KMS-11 (cell line): ENCODE results near the gene SLIT1.

Experiments used
- H2AFZ ChIP-seq: fragments of 200-600 bp; sonication (generic); 2 replicates; pipeline ENCODE4 v1.6.1; 2016; ENCODE audit warnings: antibody characterized with exemption, mixed run types, low read depth
- H3K27ac ChIP-seq: fragments of 200-600 bp; sonication (generic); 2 replicates; pipeline ENCODE4 v1.6.1; 2016; ENCODE audit warnings: mild to moderate bottlenecking, mixed run types
- H3K27me3 ChIP-seq: fragments of 200-600 bp; sonication (generic); 2 replicates; pipeline ENCODE4 v1.6.1; 2017; ENCODE audit warnings: mild to moderate bottlenecking, low read depth, mixed run types, moderate library complexity; ENCODE audit not compliant: insufficient read depth
- H3K36me3 ChIP-seq: fragments of 200-600 bp; sonication (generic); 2 replicates; pipeline ENCODE4 v1.6.1; 2017; ENCODE audit warnings: mild to moderate bottlenecking, mixed run types; ENCODE audit not compliant: insufficient read depth
- H3K4me1 ChIP-seq: fragments of 200-600 bp; sonication (generic); 2 replicates; pipeline ENCODE4 v1.6.1; 2016; ENCODE audit warnings: mild to moderate bottlenecking, low read depth, mixed run types; ENCODE audit not compliant: poor library complexity, severe bottlenecking
- H3K4me2 ChIP-seq: fragments of 200-600 bp; sonication (generic); 2 replicates; pipeline ENCODE4 v1.7.0; 2016; ENCODE audit warnings: mild to moderate bottlenecking, mixed run types
- H3K4me3 ChIP-seq: fragments of 200-600 bp; sonication (generic); IDR thresholded peaks from 2 replicates; pipeline ENCODE4 v1.6.1; 2017; ENCODE audit warnings: low read depth, low read length, mixed read lengths; ENCODE audit not compliant: insufficient read depth
- H3K79me2 ChIP-seq: fragments of 200-600 bp; sonication (generic); 2 replicates; pipeline ENCODE4 v1.6.1; 2016; ENCODE audit warnings: low read depth, mixed run types; ENCODE audit not compliant: insufficient read depth
- H3K9ac ChIP-seq: fragments of 200-600 bp; sonication (generic); 2 replicates; pipeline ENCODE4 v1.6.1; 2016; ENCODE audit warnings: mild to moderate bottlenecking, mixed run types
- H4K20me1 ChIP-seq: fragments of 200-600 bp; sonication (generic); 2 replicates; pipeline ENCODE4 v1.6.1; 2016; ENCODE audit warnings: mild to moderate bottlenecking, mixed run types; ENCODE audit not compliant: insufficient read depth
- CTCF ChIP-seq: fragments of 200-600 bp; sonication (generic); conservative IDR thresholded peaks from 2 replicates; pipeline ENCODE4 v1.6.1; 2017; ENCODE audit warnings: low read depth, mild to moderate bottlenecking, antibody characterized with exemption, low read length, moderate library complexity, mixed read lengths

The SLIT1 gene

GRCh38 chr10:96960872-96961271 is 224.9 kb downstream of the SLIT1 start:
- no peak overlapping the region for H3K27ac ChIP-seq
- H3K4me1 ChIP-seq = no peaks in the 10 kb centered on the region
- no peak overlapping the region for H3K4me3 ChIP-seq
- H3K79me2 ChIP-seq = no peaks in the 10 kb centered on the region
- no peaks in the 10 kb centered on the region for H3K36me3 ChIP-seq
- no peaks in the 10 kb centered on the region for H3K27me3 ChIP-seq
- H3K9ac ChIP-seq = no peak overlapping the region
- no peak overlapping the region for H3K4me2 ChIP-seq
- no peak for TF ChIP-seq CTCF
- H4K20me1 ChIP-seq = no peaks in the 10 kb centered on the region
- no peak overlapping the region for H2AFZ ChIP-seq

- no peak overlapping the region for H2AFZ ChIP-seq
- H3K27me3 ChIP-seq = no peaks in the 10 kb centered on the region
- H3K4me3 ChIP-seq = no peak overlapping the region
- TF ChIP-seq CTCF = no peak
- H3K79me2 ChIP-seq = no peaks in the 10 kb centered on the region
- H3K9ac ChIP-seq = no peak overlapping the region
- H4K20me1 ChIP-seq = no peaks in the 10 kb centered on the region
- H3K4me1 ChIP-seq = no peaks in the 10 kb centered on the region
- H3K36me3 ChIP-seq = no peaks in the 10 kb centered on the region
- H3K4me2 ChIP-seq = no peak overlapping the region
- no peak overlapping the region for H3K27ac ChIP-seq
Measured at GRCh38 chr10:96959733-96960132, 226.0 kb downstream of the SLIT1 start.

GRCh38 chr10:96958071-96958470 is 227.7 kb downstream of the SLIT1 start:
- Histone ChIP-seq H3K4me2 (no peak overlapping the region), H3K27me3 (no peaks in the 10 kb centered on the region), H3K79me2 (no peaks in the 10 kb centered on the region), H3K9ac (no peak overlapping the region), H3K27ac (no peak overlapping the region), H2AFZ (no peak overlapping the region), H3K4me3 (no peak overlapping the region), H4K20me1 (no peaks in the 10 kb centered on the region), H3K36me3 (no peaks in the 10 kb centered on the region), H3K4me1 (no peaks in the 10 kb centered on the region)
- TF ChIP-seq CTCF = no peak

GRCh38 chr10:96955794-96956193 is 230.0 kb downstream of the SLIT1 start:
- no peak overlapping the region for H3K9ac ChIP-seq
- H3K4me1 ChIP-seq = no peaks in the 10 kb centered on the region
- no peak overlapping the region for H3K4me2 ChIP-seq
- H3K79me2 ChIP-seq = no peaks in the 10 kb centered on the region
- H3K36me3 ChIP-seq = no peaks in the 10 kb centered on the region
- no peak overlapping the region for H2AFZ ChIP-seq
- no peaks in the 10 kb centered on the region for H4K20me1 ChIP-seq
- H3K4me3 ChIP-seq = no peak overlapping the region
- H3K27ac ChIP-seq = no peak overlapping the region
- no peaks in the 10 kb centered on the region for H3K27me3 ChIP-seq
- TF ChIP-seq CTCF = no peak

- Histone ChIP-seq H4K20me1 (no peaks in the 10 kb centered on the region), H3K79me2 (no peaks in the 10 kb centered on the region), H3K4me3 (no peak overlapping the region), H2AFZ (no peak overlapping the region), H3K4me2 (no peak overlapping the region), H3K9ac (no peak overlapping the region), H3K27ac (no peak overlapping the region), H3K27me3 (no peaks in the 10 kb centered on the region), H3K36me3 (no peaks in the 10 kb centered on the region), H3K4me1 (peaks cover 5% of the 10 kb centered on the region)
- no peak for TF ChIP-seq CTCF
Measured at GRCh38 chr10:96951954-96952353, 233.8 kb downstream of the SLIT1 start.
